GM18511 (cell line): ENCODE measurements around the gene MICA.
"Not testable (repeated sequence)": the region's sequence is repeated elsewhere in the genome, so short reads cannot be mapped to it uniquely, and the experiment has no call there.

Experiments used
- ATAC-seq: cut with Tn5 transposase; IDR thresholded peaks from one replicate; pipeline ENCODE4 v1.9.1; 2021; ENCODE audit warnings: mild to moderate bottlenecking, moderate library complexity; ENCODE audit not compliant: unreplicated experiment

The MICA gene

DNA sequence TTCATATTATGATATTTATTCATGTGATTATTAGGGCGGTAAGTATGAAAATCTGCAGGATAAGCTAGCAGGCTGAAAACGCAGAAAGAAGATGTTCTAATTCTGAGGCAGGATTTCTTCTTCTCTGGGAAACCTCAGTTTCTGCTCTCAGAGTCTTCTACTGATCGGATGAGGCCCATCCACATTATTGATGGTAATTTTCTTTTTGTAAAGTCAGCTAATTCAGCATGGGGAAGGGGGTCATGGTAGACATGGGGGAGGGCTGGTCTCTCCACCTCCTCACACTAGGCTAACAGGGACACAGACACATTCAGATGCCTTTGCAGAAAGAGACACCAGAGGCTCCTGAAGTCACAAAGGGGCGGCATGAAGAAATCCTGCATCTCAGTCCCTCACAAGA is 21.7 kb upstream of the MICA start:
- no peak for ATAC-seq

DNA sequence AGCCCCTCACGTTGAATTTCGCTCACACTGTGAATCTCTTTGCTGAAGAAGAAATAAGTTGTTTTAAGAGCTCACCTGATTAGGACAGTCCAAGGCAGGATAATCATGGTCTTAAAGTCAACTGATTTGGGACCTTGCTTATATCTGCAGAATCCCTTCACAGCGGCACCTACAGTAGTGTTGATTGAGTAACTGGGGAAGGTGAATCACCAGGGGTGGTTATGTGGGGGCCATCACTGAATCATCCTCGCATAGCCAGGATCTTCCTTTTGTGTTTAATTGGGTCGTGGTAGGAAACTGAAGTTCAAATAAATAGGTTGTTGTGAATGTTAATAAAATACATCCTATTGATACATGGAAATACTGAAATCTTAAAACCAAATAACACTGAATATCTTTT is 20.2 kb upstream of the MICA start:
- ATAC-seq: no peak

DNA sequence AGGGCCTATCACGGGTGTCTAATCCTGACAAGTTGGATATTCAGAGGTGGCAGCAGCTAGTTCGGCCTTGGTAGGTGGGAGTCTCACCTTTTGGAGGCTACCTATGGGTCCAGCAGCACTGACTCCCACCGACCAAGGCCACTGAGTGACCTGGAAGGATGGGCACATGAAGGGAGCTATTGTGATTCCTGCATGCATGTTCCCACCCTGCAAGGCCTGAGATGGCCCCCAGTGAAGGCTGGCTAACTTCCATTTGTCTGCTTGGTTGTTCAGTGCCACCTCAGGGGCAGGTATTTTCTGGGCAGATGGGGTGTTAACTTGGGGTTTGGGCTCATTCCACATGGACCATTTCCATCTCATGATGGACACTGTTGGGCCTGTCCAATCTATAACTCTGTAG is 18.4 kb upstream of the MICA start:
- no peak for ATAC-seq

DNA sequence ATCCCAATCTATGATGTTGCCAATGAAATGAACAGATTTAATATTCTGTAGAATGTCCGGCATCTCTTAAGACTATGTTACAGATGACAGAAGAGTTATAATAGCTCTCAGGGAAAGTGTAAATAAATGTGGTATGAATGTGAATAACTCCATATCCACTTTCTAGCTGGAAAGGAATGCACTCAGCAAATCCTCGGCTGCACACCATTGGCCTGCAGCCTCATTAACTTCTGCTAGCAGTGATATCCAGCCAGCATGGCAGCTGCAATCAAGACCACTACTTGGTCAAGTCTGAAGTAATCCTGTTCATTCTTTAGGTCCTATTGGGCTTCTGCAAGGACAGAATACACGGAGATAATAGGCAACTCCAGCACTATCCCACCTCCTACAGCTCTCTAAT is 17.3 kb upstream of the MICA start:
- no peak for ATAC-seq

DNA sequence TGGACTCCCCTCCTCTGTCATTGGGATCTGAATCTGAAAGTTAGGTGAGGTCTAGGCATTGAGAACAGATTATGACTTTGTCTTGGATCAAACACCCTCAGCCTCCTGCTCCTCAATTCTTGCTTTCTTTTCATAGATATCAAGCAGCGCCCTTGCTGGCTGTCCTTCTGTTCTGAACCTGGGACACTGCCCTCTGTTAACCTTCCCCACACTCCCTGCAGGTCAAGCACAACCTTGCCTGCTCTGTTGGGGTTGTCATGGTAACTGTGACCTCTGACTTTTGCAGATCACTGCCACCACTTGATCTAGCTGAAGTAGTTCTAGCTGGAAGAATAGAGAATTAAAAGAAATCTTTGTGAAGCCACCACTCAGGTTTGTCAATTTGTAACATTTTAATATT is 16.4 kb upstream of the MICA start:
- ATAC-seq: no peak

DNA sequence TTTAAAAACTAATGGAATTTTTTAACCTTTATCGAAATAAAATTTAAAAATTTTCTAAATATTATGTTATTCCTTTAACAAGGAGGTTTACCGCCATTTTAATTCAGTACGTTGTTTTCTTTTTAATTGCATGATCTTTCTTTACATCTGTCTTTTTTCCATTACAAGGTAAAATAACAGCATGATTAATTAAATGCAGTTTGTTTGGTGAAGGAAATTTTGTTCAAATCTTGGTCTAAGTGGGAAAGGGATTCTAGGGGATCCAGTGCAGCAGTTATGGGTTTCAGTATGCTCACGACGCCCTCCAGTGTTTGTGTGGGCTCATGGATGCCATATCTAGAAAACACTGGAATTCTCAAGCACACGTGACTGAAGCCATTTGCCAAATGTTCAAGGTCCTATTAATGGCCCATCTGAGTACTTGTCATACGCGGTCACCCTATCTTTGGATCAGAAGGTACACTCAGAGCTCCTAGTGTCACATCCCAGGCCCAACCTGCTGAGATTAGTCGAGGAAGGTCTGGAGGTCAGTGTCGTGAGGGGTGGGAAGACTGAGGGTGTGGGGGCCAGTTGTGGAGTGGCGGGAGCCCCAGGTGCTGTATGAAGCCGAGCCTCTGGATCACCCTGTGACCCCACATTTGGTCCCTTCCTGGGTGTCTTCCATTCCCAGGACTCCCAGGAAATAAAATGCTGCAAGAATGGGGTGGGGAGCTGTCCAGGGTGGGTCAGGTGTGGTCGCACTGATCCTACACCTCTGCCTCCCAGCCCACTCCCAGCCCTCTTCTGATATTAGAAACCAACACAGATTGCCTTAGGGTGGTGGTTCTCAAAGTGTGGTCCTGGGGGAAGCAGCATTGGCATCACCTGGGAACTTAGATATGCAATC is 14.2 kb upstream of the MICA start:
- not testable (repeated sequence) for ATAC-seq

DNA sequence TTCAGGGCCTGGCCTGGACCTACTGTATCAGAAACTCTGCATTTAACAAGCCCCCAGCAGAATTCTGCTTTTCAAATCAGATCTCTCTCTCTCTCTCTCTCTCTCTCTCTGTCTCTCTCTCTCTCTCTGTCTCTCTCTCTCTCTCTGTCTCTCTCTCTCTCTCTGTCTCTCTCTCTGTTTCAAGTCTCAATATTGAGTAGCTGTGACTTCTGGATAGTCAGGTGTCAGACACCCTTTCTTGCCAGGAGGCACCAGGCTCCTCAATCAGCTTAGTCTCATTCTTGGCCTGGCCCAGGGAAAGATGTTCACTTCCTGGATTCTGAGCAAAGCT is 13.6 kb upstream of the MICA start:
- not testable (repeated sequence) for ATAC-seq

DNA sequence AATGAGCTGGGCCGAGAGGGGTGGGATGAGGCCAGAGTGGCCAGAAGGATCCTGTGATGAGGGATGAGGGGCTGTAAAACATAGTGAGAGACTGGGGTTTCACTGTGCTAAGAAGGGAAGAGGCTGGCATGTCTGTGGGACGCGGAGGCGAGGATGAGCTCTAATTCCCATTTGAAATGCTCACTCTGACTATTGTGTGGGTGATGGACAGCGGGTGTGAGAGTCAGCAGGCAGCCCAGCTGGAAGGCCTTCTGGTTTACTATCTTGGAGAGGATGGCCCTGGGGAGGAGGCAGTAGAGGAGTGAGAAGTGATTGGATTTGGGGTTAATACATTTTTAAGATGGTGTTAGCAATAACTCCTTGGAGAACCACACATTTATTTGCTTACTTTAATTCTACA is 9.5 kb upstream of the MICA start:
- ATAC-seq: no peak

DNA sequence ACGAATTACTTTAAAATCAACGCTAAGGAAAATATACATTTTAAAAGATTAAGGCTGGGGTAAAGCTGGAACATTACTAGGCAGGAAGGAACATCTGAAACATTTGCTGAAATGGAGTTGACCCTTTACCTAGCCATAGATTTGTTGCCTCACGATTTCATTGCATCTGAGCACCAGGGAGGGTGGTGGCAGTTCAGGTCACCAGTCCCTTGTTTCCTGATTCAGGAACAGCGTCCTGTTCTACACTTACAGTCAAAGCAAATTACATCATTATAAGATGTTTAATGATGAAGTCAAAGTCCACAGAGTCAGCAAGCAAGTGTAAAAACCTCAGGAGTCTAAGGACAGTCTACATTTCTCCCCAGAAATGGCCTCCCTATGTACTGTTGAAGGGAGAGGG is 9.0 kb upstream of the MICA start:
- no peak for ATAC-seq

DNA sequence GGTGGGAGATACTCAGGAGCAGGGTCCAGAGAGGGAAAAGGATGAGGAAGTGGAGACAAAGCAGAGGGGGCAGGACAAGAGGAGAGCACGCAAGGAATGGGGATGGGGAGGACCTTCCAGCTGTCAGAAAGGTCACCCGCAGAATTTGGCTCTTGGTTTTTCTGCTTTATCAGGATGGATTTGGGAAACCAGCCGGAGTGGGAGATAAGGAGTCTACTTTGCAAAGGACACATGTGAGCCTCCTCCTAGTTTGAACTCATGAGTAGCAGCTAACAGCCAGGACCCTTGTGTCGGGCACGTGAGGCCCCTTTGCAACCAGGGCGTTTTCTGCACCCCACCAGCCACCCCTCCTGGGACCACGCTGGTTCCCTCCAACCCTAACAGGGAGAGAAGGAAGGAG is 7.6 kb upstream of the MICA start:
- ATAC-seq: no peak

DNA sequence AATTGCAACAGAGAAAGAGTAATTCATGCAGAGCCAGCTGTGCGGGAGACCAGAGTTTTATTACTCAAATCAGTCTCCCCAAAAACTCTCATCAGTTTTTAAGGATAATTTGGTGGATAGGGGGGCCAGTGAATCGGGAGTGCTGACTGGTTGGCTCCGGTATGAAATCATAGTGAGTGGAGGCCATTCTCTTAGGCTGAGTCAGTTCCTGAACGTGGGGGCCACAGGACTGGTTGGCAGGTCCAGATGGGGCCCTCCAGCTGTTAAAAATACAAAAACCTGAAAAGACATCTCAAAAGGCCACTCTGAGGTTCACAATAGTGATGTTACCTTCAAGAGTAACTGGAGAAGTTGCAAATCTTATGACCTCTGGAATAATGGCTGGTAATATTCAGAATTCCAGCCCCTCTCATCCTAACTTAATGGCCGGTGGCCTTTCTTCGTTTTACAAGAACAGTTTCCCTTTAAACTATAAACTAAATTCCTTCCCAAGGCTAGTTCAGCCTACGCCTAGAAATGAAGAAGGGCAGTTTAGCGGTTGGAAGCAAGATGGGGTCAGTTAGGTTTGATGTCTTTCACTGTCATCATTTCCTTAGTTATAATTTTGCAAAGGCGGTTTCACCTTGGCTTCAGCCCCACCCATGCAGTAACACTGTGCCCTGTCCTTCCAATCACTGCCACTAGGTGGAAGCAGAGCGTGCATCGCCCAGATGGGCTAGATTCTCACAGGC is 6.8 kb upstream of the MICA start:
- ATAC-seq: peak; percentile 42

DNA sequence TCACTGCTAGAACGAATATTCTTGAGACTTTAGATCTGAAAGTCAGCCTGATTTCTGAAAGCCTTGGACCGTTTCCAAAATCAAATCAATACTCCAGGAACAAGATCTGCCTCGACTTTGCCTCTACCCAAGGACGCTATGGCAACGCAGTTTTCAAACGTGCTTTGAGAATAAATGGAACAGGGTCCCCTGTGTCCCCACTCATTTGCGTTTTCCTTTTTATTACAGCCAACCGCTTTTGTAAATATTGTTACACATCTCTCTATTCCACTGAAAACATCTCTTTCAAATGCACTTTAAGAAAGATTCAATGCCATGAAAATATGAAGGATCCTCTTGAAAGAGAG is 6.3 kb upstream of the MICA start:
- ATAC-seq: not testable (repeated sequence)

DNA sequence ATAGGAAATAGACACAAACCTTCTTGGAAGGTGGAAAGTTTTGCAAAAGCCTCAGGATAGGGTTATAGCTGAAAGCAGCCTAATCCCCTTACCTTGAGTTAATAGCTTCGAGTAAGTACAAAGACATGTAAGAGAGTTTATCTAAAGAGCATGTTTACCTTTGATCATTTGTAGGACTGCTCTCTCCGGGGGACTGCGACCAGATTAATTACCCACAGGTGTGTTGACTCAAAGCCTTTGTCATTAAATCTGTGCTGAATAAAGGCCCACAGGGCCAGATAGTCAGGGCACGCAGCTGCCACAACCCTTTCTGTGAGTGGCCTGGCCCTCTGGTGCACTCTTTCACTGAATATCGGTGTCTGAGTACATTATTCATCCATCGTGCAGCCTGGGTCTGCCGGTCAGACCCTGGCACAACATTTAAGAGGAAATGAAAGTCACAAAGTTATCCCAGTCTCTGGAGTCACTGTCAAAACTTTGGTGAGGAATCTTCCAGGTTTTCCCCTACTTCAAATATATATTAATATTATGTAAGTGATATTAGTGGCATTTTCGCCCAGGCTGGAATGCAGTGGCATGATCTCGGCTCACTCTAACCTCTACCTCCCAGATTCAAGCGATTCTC is 5.4 kb upstream of the MICA start:
- ATAC-seq: no peak

DNA sequence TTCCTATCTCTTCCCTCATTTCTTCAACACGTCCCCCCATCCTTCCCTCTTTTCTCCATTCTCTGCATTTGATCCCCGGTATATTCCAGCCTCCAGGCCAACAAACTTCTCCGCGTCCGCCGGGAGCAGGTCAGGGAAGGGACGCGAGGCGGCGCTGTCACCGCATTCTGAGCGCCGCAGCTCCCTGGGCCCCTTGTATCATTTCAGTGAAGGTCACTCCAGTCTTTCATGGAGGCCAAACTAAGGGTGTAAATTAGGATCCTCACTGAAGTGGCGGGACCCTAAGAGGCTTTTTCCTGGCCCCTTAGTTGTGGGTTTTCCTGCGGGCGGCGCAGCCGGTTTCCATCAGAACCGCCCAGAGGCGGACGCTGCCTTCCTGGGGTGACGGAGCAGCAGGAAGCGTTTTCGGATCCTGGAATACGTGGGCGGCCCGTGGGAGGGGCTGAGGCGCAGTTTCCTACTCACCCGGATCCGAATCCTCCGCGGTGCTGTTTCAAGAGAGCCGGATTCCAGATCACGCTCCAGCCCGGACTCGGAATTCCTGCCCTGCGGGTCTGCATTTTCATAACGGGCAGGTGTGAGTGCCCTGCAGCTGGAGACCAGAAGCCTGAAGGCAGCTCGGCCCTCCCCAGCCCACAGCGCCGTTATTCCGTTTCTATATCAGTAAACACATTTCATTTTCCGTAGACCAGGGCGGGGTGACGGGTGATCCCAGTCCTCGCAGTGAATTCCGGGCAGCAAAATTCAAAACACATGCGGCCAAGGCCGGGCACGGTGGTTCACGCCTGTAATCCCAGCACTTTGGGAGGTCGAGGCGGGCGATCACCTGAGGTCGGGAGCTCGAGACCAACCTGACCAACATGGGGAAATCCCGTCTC is 3.6 kb upstream of the MICA start:
- ATAC-seq: no peak

DNA sequence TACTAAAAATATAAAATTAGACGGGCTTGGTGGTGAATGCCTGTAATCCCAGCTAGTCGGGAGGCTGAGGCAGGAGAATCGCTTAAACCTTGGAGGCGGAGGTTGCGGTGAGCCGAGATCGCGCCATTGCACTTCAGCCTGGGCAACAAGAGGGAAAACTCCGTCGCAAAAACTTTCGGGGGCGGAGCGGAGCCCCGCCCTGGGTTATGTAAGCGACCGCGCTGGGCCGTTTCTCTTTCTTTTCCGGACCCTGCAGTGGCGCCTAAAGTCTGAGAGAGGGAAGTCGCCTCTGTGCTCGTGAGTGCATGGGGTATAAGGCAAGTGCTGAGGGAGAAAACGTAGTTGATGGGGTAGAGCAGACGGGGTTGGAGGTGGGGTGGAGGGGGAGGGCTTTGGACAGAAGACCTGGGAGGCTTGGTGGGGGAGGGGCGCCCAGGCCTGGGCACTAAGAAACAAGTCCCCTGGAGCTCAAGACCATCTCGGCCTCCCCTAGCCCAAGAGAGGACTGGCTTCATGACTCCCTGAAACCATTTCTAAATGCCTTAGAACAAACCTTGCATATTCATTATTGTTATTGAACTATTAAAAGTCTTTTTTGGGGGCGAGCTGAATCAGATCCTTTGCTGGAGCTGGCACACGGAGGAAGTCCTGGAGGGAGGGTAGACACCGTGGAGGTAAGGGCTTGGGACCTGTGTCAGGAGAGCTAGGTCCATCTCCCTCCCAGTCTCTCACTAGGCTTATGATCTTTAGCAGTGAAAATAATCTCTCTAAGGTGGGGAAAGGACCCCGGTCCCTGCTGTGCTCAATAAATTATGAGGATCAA is 2.7 kb upstream of the MICA start:
- ATAC-seq: no peak

DNA sequence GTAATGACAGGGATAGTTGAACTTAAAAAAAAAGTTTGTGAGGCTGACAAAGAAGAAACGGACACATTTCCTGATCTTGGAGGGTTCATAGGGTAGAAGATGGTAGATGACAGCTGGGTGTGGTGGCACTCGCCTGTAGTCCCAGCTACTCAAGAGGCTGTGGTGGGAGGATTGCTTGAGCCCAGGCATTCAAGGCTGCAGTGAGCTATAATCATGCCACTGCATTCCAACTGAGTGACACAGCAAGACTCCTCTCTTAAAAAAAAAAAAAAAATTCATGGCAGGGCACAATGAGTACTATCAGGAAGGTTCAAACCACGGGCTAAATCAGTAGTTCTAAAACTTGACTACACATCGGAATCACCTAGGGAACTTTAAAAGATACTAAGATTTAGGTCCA is 2.0 kb upstream of the MICA start:
- no peak for ATAC-seq

DNA sequence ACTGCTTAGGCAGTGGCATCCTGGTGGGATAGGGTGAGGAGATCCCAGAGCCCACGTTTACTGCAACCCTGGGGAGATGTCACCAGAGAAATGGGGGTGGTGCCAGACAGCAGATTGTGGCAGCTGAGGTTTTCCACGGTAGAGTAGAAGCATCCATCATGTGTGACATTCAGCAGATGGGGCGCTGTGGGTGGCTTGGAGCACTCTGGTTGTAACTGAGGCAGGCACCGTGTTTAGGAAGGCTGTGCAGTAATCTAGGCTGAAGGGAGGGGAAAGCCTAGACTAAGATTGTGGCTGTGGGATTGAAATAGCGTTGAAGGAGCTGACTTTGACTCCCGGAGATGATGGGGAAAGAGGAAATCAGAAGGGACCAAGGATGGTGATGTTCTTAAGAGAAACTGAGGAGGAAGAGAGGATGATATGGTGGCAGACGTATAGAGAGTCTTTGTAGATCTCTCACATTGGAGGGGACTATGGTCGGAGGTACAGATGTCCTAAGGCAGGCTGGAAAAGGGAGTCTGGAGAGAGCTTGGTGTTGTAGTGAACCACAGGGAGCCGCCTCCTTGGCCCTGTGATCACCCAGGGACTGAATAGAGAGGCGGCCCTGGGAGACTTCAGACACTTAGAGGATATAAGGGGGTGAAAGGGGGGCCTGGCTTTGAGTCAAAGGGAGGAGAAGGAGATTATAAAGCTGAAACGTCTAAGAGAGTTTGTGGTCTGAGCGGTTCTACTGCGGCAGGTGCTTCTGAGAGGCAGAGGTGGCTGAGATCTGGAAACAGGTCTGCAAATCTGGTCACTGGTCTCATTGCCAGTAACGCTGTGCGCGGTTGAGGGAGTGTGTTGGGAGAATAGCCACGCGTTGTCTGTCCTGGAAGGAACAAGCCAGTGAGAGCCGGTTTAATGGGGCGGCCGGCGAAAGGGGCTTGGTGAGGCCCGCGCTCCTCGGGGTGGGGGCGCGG is 792 bp upstream of the MICA start:
- ATAC-seq: peak; percentile 17

DNA sequence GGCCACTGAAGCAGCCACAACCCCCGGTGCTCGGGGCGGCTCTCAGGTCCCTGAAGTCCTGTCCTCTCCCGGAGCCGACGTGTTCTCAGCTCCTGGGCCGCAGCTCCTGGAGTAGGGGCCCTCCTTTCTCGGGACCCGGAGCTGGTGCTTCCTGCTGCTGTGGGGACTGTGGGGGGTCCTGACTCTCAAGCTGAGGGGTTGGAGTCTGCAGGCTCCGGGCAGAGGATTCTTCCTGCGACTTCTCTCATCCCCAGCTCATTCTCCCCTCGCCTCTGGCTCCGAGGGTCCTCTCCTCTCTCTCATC is 618 bp downstream of the MICA start:
- ATAC-seq: not testable (repeated sequence)

DNA sequence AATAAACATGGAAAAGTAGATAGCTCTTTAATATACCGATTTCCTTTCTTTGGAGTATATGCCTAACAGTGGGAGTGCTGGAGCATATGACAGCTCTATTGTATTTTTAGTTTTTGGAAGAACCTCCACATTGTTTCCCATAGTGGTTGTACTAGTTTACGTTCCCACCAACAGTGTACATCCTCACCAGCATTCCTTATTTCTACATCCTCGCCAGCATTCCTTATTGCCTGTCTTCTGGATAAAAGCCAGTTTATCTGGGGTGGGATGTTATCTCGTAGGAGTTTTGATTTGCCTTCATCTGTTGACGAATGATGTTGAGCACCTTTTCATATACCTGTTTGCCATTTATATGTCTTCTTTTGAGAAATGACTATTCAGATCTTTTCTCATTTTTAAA is 2.6 kb downstream of the MICA start:
- ATAC-seq: no peak
